Breast epithelium (tissue), 3 donors: ENCODE measurements around the gene SUCLG2.
"Not testable (repeated sequence)": the region's sequence is repeated elsewhere in the genome, so short reads cannot be mapped to it uniquely, and the experiment has no call there.

ENCODE experiments used
- POLR2A ChIP-seq: fragments of 450-650 bp; IDR thresholded peaks from one replicate; pipeline ENCODE4 v1.6.1; 2016; ENCODE audit warnings: antibody characterized with exemption, mild to moderate bottlenecking, moderate library complexity
- POLR2AphosphoS5 ChIP-seq, 3 donors: sonication (generic); formaldehyde crosslinking; IDR thresholded peaks; one replicate each; pipeline ENCODE4 v1.6.1; 2017; ENCODE audit warnings: antibody characterized with exemption in 3 of 3
- TF ChIP-seq, protein P1 (sequence below), 3 donors: fragments of 450-650 bp; IDR thresholded peaks; one replicate each; pipeline ENCODE4 v1.5.1; 2016 to 2017; ENCODE audit warnings: antibody characterized with exemption in 3 of 3, mild to moderate bottlenecking in 3 of 3, moderate library complexity in 3 of 3

DNA sequence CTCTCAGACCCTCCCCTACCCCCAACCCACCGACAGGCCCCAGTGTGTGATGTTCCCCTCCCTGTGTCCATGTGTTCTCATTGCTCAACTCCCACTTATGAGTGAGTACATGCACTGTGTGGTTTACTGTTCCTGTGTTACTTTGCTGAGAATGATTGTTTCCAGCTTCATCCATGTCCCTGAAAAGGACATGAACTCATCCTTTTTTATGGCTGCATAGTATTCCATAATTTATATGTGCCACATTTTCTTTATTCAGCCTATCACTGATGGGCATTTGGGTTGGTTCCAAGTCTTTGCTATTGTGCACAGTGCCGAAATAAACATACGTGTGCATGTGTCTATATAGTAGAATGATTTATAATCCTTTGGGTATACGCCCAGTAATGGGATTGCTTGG lies 117.2 kb downstream of the SUCLG2 start:
- TF ChIP-seq, protein P1, sequence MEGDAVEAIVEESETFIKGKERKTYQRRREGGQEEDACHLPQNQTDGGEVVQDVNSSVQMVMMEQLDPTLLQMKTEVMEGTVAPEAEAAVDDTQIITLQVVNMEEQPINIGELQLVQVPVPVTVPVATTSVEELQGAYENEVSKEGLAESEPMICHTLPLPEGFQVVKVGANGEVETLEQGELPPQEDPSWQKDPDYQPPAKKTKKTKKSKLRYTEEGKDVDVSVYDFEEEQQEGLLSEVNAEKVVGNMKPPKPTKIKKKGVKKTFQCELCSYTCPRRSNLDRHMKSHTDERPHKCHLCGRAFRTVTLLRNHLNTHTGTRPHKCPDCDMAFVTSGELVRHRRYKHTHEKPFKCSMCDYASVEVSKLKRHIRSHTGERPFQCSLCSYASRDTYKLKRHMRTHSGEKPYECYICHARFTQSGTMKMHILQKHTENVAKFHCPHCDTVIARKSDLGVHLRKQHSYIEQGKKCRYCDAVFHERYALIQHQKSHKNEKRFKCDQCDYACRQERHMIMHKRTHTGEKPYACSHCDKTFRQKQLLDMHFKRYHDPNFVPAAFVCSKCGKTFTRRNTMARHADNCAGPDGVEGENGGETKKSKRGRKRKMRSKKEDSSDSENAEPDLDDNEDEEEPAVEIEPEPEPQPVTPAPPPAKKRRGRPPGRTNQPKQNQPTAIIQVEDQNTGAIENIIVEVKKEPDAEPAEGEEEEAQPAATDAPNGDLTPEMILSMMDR (IDR thresholded peaks at IDR 0.05), result not testable (repeated sequence)
- not testable (repeated sequence) for TF ChIP-seq POLR2AphosphoS5 (IDR thresholded peaks at IDR 0.05); POLR2A
